ENCODE measurements around the gene GRIA3. TPM values are rescaled to one million over a fixed set of nuclear protein-coding genes. Genes with fewer than 3 reads are reported as not detected.

Gene GRIA3
- total RNA-seq, 4 donors from 2014 or later = 0.45 to 0.83 (median 0.56) TPM

- H3K4me1 ChIP-seq = peaks cover 0 to 3% (median 1%) of the 10 kb centered on the region in 4 donors
- H3K9me3 ChIP-seq = no peaks in the 10 kb centered on the region
- H3K4me3 ChIP-seq = no peak overlapping the region
- H3K27ac ChIP-seq (replicated peaks in 1 of 4) = no peak overlapping the region
- H3K36me3 ChIP-seq = no peaks in the 10 kb centered on the region
- intact Hi-C loops (cut with DNase I) = no loop called here
- DNase-seq (ENCODE audit: extremely low spot score) = no peak
- no peak for TF ChIP-seq POLR2AphosphoS5 (IDR thresholded peaks at IDR 0.05)
- TF ChIP-seq CTCF (IDR thresholded peaks at IDR 0.05) = no peak
- TF ChIP-seq EP300 (IDR thresholded peaks at IDR 0.05) = no peak
- no peaks in the 10 kb centered on the region for H3K27me3 ChIP-seq
- 57% methylated on average over 5 of the region's 5 CpGs for WGBS
Observed at GRCh38 chrX:123476611-123477219, 292.6 kb downstream of the GRIA3 start.

GRCh38 chrX:123477673-123478072, 293.6 kb downstream of the GRIA3 start:
- Histone ChIP-seq H3K4me1 (peaks cover 0 to 10% (median 4%) of the 10 kb centered on the region in 4 donors), H3K9me3 (no peaks in the 10 kb centered on the region), H3K36me3 (no peaks in the 10 kb centered on the region), H3K27me3 (no peaks in the 10 kb centered on the region), H3K27ac (replicated peaks in 1 of 4) (no peak overlapping the region), H3K4me3 (no peak overlapping the region)
- DNase-seq (ENCODE audit: extremely low spot score) = no peak
- WGBS = 83% methylated on average over 3 of the region's 3 CpGs
- no peak for TF ChIP-seq EP300 (IDR thresholded peaks at IDR 0.05)
- TF ChIP-seq CTCF (IDR thresholded peaks at IDR 0.05) = no peak
- no peak for TF ChIP-seq POLR2A (IDR thresholded peaks at IDR 0.05; ENCODE audit: low read depth)
- no peak for TF ChIP-seq POLR2AphosphoS5 (IDR thresholded peaks at IDR 0.05)
- intact Hi-C loops (cut with DNase I) = no loop called here

GRCh38 chrX:123481913-123482851, 298.1 kb downstream of the GRIA3 start:
- Histone ChIP-seq H3K4me3 (peak overlapping the region in 1 of 4 donors; percentile 25), H3K9me3 (no peaks in the 10 kb centered on the region), H3K27me3 (no peaks in the 10 kb centered on the region), H3K27ac (replicated peaks in 1 of 4) (no peak overlapping the region), H3K4me1 (peaks cover 0 to 12% (median 6%) of the 10 kb centered on the region in 4 donors), H3K36me3 (no peaks in the 10 kb centered on the region)
- WGBS = 46% methylated on average over 11 of the region's 11 CpGs
- DNase-seq (ENCODE audit: extremely low spot score) = no peak
- TF ChIP-seq EP300 (IDR thresholded peaks at IDR 0.05) = no peak
- intact Hi-C loops (cut with DNase I) = no loop called here

- TF ChIP-seq POLR2A (IDR thresholded peaks at IDR 0.05; ENCODE audit: low read depth) (no peak), POLR2AphosphoS5 (IDR thresholded peaks at IDR 0.05) (no peak), EP300 (IDR thresholded peaks at IDR 0.05) (no peak), CTCF (IDR thresholded peaks at IDR 0.05) (no peak)
- no peaks in the 10 kb centered on the region for H3K36me3 ChIP-seq
- H3K4me1 ChIP-seq = peaks cover 0 to 12% (median 6%) of the 10 kb centered on the region in 4 donors
- H3K9me3 ChIP-seq = no peaks in the 10 kb centered on the region
- H3K27me3 ChIP-seq = no peaks in the 10 kb centered on the region
- 71% methylated on average over 2 of the region's 2 CpGs for WGBS
- H3K27ac ChIP-seq (replicated peaks in 1 of 4) = no peak overlapping the region
- DNase-seq (ENCODE audit: extremely low spot score) = no peak
- intact Hi-C loops (cut with DNase I) = no loop called here
- H3K4me3 ChIP-seq = no peak overlapping the region
Observed at GRCh38 chrX:123486297-123486696, 302.2 kb downstream of the GRIA3 start.

- TF ChIP-seq POLR2A (IDR thresholded peaks at IDR 0.05; ENCODE audit: low read depth) (no peak), CTCF (IDR thresholded peaks at IDR 0.05) (no peak), EP300 (IDR thresholded peaks at IDR 0.05) (no peak), POLR2AphosphoS5 (IDR thresholded peaks at IDR 0.05) (no peak)
- intact Hi-C loops (cut with DNase I) = no loop called here
- Histone ChIP-seq H3K27me3 (no peaks in the 10 kb centered on the region), H3K4me3 (no peak overlapping the region), H3K4me1 (peaks cover 0 to 6% (median 2%) of the 10 kb centered on the region in 4 donors), H3K9me3 (no peaks in the 10 kb centered on the region), H3K27ac (replicated peaks in 1 of 4) (no peak overlapping the region), H3K36me3 (no peaks in the 10 kb centered on the region)
- 83% methylated on average over 1 of the region's 1 CpG for WGBS
- no peak for DNase-seq (ENCODE audit: extremely low spot score)
Observed at GRCh38 chrX:123487236-123487635, 303.2 kb downstream of the GRIA3 start.

Data from esophagus muscularis mucosa (tissue), 4 donors.